ENCODE results near the gene GPI. TPM values are rescaled to one million over a fixed set of nuclear protein-coding genes. Genes with fewer than 3 reads are reported as not detected.

The GPI gene
- polyA plus RNA-seq, 10 donors, result 133 to 172 (median 153) TPM

Other genes with a start within 250 kb of the GPI start
- 100 to 1,000 TPM in 2 of 10 donors, 10 to 100 TPM in 8; 66.4 to 125 (median 86.1) TPM for gene LSM14A, start 192.7 kb upstream of the GPI start, polyA plus RNA-seq (ENCODE audit: insufficient read length in 10 of 10)
- 10 to 100 TPM; 18.2 to 28.1 (median 23.5) TPM for gene GARRE1, start 110.6 kb upstream of the GPI start, polyA plus RNA-seq (ENCODE audit: insufficient read length in 10 of 10)
- gene PDCD2L, start 39.2 kb downstream of the GPI start, polyA plus RNA-seq (ENCODE audit: insufficient read length in 10 of 10), result 10 to 100 TPM; 11.4 to 19.2 (median 14.8) TPM
- gene UBA2, start 63.2 kb downstream of the GPI start, polyA plus RNA-seq (ENCODE audit: insufficient read length in 10 of 10), result 100 to 1,000 TPM in 4 of 10 donors, 10 to 100 TPM in 6; 89.2 to 131 (median 97.3) TPM
- 10 to 100 TPM; 14.4 to 28.1 (median 18.9) TPM for gene WTIP, start 116.6 kb downstream of the GPI start, polyA plus RNA-seq (ENCODE audit: insufficient read length in 10 of 10)